ENCODE data around the gene HHEX. TPM values are rescaled to one million over a fixed set of nuclear protein-coding genes. Genes with fewer than 3 reads are reported as not detected.

The HHEX gene
- total and polyA plus RNA-seq, 2 of the 4 experiments (the other 2 are of a cell fraction) = 2.3 to 7.7 TPM

DNA sequence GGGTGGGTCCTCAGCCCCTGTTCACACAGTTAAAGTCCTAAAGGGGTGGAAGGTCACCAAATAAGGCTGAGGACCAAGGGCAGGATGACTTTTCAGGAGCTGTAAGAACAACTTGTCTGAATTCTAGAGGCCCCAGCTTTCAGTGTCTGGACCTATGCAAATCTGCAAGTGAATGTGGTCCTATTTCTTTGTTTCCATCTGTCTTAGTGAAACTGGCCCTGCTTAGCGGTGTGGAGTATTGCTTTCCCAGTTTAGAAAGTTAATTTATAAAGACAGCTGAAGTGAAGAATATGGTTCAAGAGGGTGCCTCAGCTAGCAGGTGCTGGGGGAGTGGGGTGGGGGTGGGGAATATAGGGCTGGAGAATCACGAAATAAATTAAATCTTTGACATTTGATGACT is 40.1 kb downstream of the HHEX start:
- Histone ChIP-seq H3K9me1 (ENCODE audit: insufficient read depth, low read length) (peaks cover 6% of the 10 kb centered on the region; the same call in 1 of the 2 replicates), H2BK120ac (ENCODE audit: low read depth, low read length) (no peak overlapping the region), H4K8ac (ENCODE audit: low read depth in 2 of 2, low read length in 2 of 2) (no peak overlapping the region), H2AK9ac (replicated peaks; ENCODE audit: low read depth, low read length, poor library complexity) (no peak overlapping the region), H3K9ac (ENCODE audit: low read depth, low read length) (no peak overlapping the region), H3K18ac (ENCODE audit: low read depth, low read length) (no peak overlapping the region), H3K23ac (ENCODE audit: low read depth, low read length) (no peak overlapping the region), H2BK15ac (ENCODE audit: low read depth, low read length) (no peak overlapping the region), H3K79me1 (ENCODE audit: low read depth in 1 of 2, low read length in 2 of 2) (no peaks in the 10 kb centered on the region), H3K27me3 (ENCODE audit: control insufficient read depth, insufficient read depth, low read length) (no peaks in the 10 kb centered on the region; the same call in 1 of the 2 replicates), H3K36me3 (ENCODE audit: control insufficient read depth, insufficient read depth, low read length) (no peaks in the 10 kb centered on the region), H3K4ac (ENCODE audit: low read depth, low read length) (no peak overlapping the region), H4K20me1 (ENCODE audit: insufficient read depth, low read length) (no peaks in the 10 kb centered on the region), H2BK5ac (ENCODE audit: low read depth, low read length, poor library complexity, severe bottlenecking) (no peak overlapping the region), H3K14ac (replicated peaks; ENCODE audit: low read depth, low read length) (no peak overlapping the region), H3K27ac (ENCODE audit: insufficient read depth, low read length) (no peak overlapping the region), H2BK20ac (ENCODE audit: low read depth, low read length) (no peak overlapping the region), H3K56ac (ENCODE audit: extremely low read depth, insufficient read depth, low read length) (no peak overlapping the region), H3K4me2 (ENCODE audit: low read depth, low read length) (no peak overlapping the region), H2AK5ac (ENCODE audit: low read depth, low read length) (no peak overlapping the region), H4K5ac (ENCODE audit: low read depth, low read length) (no peak overlapping the region), H3K4me1 (ENCODE audit: control insufficient read depth, insufficient read depth, low read length) (no peaks in the 10 kb centered on the region; the same call in 1 of the 2 replicates), H3K4me3 (ENCODE audit: insufficient read depth, low read depth, low read length) (no peak overlapping the region), H2AFZ (replicated peaks; ENCODE audit: low read length, poor library complexity) (no peak overlapping the region), H3K9me3 (ENCODE audit: control insufficient read depth, insufficient read depth, low read length) (no peaks in the 10 kb centered on the region), H4K91ac (ENCODE audit: insufficient read depth, low read depth, low read length) (no peak overlapping the region)
- CTCF ChIA-PET = interaction anchor here (0.6 kb wide), 1 partner anchor 59 kb away, joined by 3 read pairs; no protein-coding TSS in a partner anchor
- no peak for ATAC-seq (ENCODE audit: low read depth)
- in situ Hi-C loops (cut with MboI; ENCODE audit: low sequenced_read_pairs) (no loop called here), intact Hi-C loops (cut with micrococcal nuclease) (no loop called here), dilution Hi-C loops (cut with HindIII; ENCODE audit: low sequenced_read_pairs, unreplicated experiment) (no loop called here)
- WGBS, 2 experiments (ENCODE audit: extremely low coverage in 2 of 2, insufficient read length in 1 of 2) = 80% methylated on average over 1 of the region's 2 CpGs; no CpG with 5 or more reads in 1 of the 2 experiments
- TF ChIP-seq SMC3 (IDR thresholded peaks at IDR 0.05; ENCODE audit: low read depth, low read length) (no peak), RCOR1 (IDR thresholded peaks at IDR 0.05; ENCODE audit: insufficient replicate concordance, low read length) (no peak), NFE2L2 (IDR thresholded peaks at IDR 0.05; ENCODE audit: low read depth, low read length) (no peak), CHD1 (IDR thresholded peaks at IDR 0.05; ENCODE audit: low read depth, low read length) (no peak)
- DNase-seq = no peak
- no TSS peak for BruUV-seq (replicated peaks)
- POLR2A ChIA-PET (ENCODE audit: unreplicated experiment) = no interaction called here
